GM18858 (cell line): ENCODE measurements around the gene ANKRD10.

Experiments
- ATAC-seq: cut with Tn5 transposase; IDR thresholded peaks from one replicate; pipeline ENCODE4 v1.9.1; 2021; ENCODE audit not compliant: unreplicated experiment

ANKRD10 gene

GRCh38 chr13:110945928-110946570 lies 31.2 kb upstream of the ANKRD10 start:
- ATAC-seq: no peak

- ATAC-seq: no peak
Measured at GRCh38 chr13:110944968-110945927, 30.4 kb upstream of the ANKRD10 start.

GRCh38 chr13:110944121-110944967 lies 29.5 kb upstream of the ANKRD10 start:
- peak; percentile 67 for ATAC-seq

- ATAC-seq: peak; percentile 71
Measured at GRCh38 chr13:110942248-110942981, 27.5 kb upstream of the ANKRD10 start.

- no peak for ATAC-seq
Measured at GRCh38 chr13:110938662-110939421, 24.0 kb upstream of the ANKRD10 start.

GRCh38 chr13:110937511-110938285 lies 22.8 kb upstream of the ANKRD10 start:
- ATAC-seq: no peak

- no peak for ATAC-seq
Measured at GRCh38 chr13:110936519-110936918, 21.6 kb upstream of the ANKRD10 start.

- ATAC-seq: no peak
Measured at GRCh38 chr13:110932588-110932987, 17.7 kb upstream of the ANKRD10 start.

- ATAC-seq: peak; percentile 71
Measured at GRCh38 chr13:110929104-110929777, 14.4 kb upstream of the ANKRD10 start.

GRCh38 chr13:110925023-110925612 lies 10.2 kb upstream of the ANKRD10 start:
- ATAC-seq: no peak

GRCh38 chr13:110924639-110924934 lies 9.7 kb upstream of the ANKRD10 start:
- ATAC-seq: no peak

GRCh38 chr13:110923777-110924638 lies 9.1 kb upstream of the ANKRD10 start:
- no peak for ATAC-seq

GRCh38 chr13:110923086-110923485 lies 8.2 kb upstream of the ANKRD10 start:
- no peak for ATAC-seq

GRCh38 chr13:110922506-110922905 lies 7.6 kb upstream of the ANKRD10 start:
- no peak for ATAC-seq

- ATAC-seq: no peak
Measured at GRCh38 chr13:110921695-110922094, 6.8 kb upstream of the ANKRD10 start.

- no peak for ATAC-seq
Measured at GRCh38 chr13:110921209-110921608, 6.3 kb upstream of the ANKRD10 start.

- ATAC-seq: no peak
Measured at GRCh38 chr13:110920038-110920437, 5.2 kb upstream of the ANKRD10 start.
